Stimulated activated naive CD8-positive, alpha-beta T cell treated with anti-CD3 and anti-CD28 coated beads, Interleukin-15, Interleukin-2, amounts not matched to agents 100 ng/mL and 50 ng/mL, for 24 hours (primary cell): ENCODE measurements around the gene TUG1.
A peak's percentile ranks its signal among the peaks of the same experiment; 100 is the strongest.

Experiments
- H3K27ac Mint-ChIP-seq: one replicate; pipeline ENCODE4 v1.8.0; 2021; ENCODE audit warnings: mild to moderate bottlenecking, mixed read lengths
- H3K27me3 Mint-ChIP-seq: one replicate; pipeline ENCODE4 v1.8.0; 2021; ENCODE audit warnings: mixed read lengths
- H3K36me3 Mint-ChIP-seq: one replicate; pipeline ENCODE4 v1.8.0; 2021; ENCODE audit warnings: low read depth, mixed read lengths
- H3K4me1 Mint-ChIP-seq: one replicate; pipeline ENCODE4 v1.8.0; 2021; ENCODE audit warnings: low read depth, mixed read lengths
- H3K4me3 Mint-ChIP-seq: one replicate; pipeline ENCODE4 v1.8.0; 2021; ENCODE audit warnings: mild to moderate bottlenecking, mixed read lengths
- H3K9me3 Mint-ChIP-seq: one replicate; pipeline ENCODE4 v1.8.0; 2021; ENCODE audit warnings: mixed read lengths

TUG1 gene

DNA sequence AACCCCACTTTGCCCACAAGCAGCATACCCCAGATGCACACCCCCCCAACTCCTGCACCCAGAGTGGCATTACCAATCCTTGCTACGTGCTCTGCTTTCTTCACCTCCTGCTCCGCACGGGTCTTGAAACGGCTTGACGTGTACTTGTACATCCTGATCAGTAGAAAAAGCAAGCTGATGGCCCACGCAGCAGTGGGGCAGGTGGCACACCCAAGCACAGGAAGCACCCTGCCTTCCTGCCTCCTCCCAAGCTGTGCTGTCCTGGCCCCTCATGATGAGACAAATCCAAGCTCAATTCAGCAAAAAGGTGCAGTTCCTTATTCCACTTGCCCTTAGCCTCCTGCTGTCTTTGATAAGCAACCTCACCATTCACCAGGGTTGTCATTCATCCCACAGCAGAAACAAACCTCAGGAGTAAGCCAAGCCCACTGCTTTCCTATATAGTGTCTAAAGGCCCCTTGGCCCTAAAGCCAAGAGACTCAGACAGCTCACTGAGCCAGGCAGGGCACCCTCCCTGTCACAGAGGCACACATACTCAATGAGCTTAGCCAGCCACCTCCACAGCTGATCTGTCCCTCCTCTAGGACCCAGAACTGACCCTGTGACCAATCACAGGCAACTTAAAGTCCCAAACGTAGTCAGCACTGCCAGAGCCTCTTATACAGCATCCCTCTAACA, 28.2 kb upstream of the TUG1 start:
- Mint-ChIP-seq H3K4me1 (peaks cover 62% of the 10 kb centered on the region), H3K27me3 (no peaks in the 10 kb centered on the region), H3K4me3 (peak overlapping the region; percentile 35), H3K27ac (peak overlapping the region; percentile 82), H3K36me3 (peaks cover 82% of the 10 kb centered on the region), H3K9me3 (no peaks in the 10 kb centered on the region)

GRCh38 chr22:30941363-30941740, 27.7 kb upstream of the TUG1 start:
- Mint-ChIP-seq H3K4me1 (peaks cover 67% of the 10 kb centered on the region), H3K27ac (peak overlapping the region; percentile 82), H3K4me3 (peak overlapping the region; percentile 35), H3K36me3 (peaks cover 83% of the 10 kb centered on the region), H3K9me3 (no peaks in the 10 kb centered on the region), H3K27me3 (no peaks in the 10 kb centered on the region)

DNA sequence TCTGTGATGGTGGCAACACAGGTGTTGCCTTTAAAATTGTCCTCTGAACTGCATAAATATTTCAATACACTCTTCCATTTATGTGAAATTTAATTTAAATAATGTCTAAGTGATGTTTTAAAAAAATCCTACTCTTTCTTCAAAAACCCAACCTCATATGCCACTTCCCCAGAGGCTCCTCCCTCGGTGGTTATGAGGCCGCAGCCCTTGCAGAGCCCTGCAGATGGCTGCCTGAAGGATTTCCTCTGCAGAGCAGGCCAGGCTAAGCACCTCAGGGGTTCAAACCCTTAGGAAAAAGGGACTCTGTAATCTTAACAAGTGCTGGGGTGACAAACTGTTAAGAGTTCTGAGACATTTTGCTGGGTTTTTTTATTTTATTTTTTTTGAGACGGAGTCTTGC, 25.7 kb upstream of the TUG1 start:
- Mint-ChIP-seq H3K27me3 (no peaks in the 10 kb centered on the region), H3K9me3 (no peaks in the 10 kb centered on the region), H3K4me3 (no peak overlapping the region), H3K4me1 (peaks cover 68% of the 10 kb centered on the region), H3K36me3 (peaks cover 70% of the 10 kb centered on the region), H3K27ac (no peak overlapping the region)

DNA sequence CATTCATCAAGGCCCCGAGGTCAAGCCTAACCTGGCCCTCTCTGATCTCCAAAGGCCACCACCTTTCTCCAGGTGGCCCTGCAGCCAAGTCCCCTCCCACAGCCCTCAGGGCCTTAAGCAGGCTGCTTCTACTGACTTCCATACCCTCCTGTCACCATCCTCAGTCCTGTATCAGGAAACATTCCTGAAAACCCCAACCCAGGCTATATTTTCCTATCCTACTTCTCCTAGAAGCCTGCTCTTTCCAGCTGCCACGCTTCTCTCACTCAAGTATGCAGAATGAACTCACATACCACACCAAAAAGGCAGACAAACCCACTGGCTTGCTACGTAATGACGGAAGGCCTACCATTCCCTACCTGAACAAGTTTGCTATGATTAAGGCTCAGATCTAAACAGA, 24.1 kb upstream of the TUG1 start:
- Mint-ChIP-seq H3K9me3 (no peaks in the 10 kb centered on the region), H3K27ac (no peak overlapping the region), H3K4me1 (peaks cover 62% of the 10 kb centered on the region), H3K36me3 (peaks cover 57% of the 10 kb centered on the region), H3K27me3 (no peaks in the 10 kb centered on the region), H3K4me3 (no peak overlapping the region)

DNA sequence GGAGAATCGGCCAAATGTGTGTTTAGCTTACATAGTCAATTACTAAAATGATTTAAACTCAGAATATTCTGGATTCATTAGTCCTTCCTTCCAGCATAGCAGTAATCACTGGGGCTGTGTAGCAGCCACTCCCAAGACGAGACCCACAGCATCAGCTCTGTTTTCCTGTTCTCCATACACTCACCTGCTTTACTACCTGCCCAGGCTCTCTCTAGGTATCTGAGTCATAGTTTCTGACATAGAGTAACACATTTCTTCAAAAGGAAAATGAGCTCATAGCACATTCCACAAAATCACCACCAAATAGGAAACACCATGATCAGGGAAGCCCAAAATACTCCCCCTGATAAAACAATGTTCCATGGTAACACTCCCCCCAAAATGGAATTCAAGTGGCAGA, 23.4 kb upstream of the TUG1 start:
- Mint-ChIP-seq H3K9me3 (no peaks in the 10 kb centered on the region), H3K4me3 (no peak overlapping the region), H3K36me3 (peaks cover 57% of the 10 kb centered on the region), H3K27me3 (no peaks in the 10 kb centered on the region), H3K27ac (peak overlapping the region; percentile 34), H3K4me1 (peaks cover 55% of the 10 kb centered on the region)

- Mint-ChIP-seq H3K9me3 (no peaks in the 10 kb centered on the region), H3K27me3 (no peaks in the 10 kb centered on the region), H3K4me1 (peaks cover 51% of the 10 kb centered on the region), H3K4me3 (no peak overlapping the region), H3K27ac (peak overlapping the region; percentile 6), H3K36me3 (peaks cover 58% of the 10 kb centered on the region)
Measured at GRCh38 chr22:30946354-30946753, 22.7 kb upstream of the TUG1 start.

DNA sequence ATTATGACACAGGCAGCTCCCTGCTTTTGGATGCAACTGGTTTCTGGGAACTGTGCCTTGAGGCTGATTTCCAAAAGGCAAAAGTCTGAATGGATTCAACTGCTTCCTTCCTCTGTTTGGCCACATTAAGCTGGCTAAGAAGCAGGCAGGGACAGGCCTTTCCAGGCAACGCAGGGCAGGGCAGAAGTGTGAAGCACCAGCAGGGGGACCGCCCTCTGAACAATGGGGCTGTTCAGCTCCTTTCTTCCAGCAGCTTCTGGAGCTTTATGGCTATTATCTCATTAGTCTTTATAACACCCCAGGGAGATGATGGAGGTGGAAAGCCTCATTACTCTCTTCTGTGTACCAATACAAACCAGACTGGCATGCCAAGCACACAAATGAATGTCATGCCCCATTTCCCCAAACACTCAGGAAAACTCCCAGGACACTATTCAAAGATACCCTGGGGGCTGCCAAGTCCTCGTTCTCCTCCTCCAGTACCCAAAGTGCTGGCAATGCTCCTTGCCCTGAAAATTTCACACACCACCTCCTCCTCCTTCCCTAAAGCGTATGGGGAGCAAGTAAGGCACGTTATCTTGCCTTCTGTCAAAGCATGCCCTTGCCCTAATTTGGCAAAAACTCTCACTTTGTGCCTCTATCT, 21.8 kb upstream of the TUG1 start:
- Mint-ChIP-seq H3K27ac (no peak overlapping the region), H3K4me3 (no peak overlapping the region), H3K4me1 (peaks cover 50% of the 10 kb centered on the region)

GRCh38 chr22:30947816-30948454, 21.1 kb upstream of the TUG1 start:
- Mint-ChIP-seq H3K4me3 (no peak overlapping the region), H3K27me3 (no peaks in the 10 kb centered on the region), H3K9me3 (no peaks in the 10 kb centered on the region), H3K4me1 (peaks cover 51% of the 10 kb centered on the region), H3K27ac (no peak overlapping the region), H3K36me3 (peaks cover 67% of the 10 kb centered on the region)

More for the DNA sequence above, 21.8 kb upstream of the TUG1 start:
- Mint-ChIP-seq H3K9me3 (no peaks in the 10 kb centered on the region), H3K36me3 (peaks cover 61% of the 10 kb centered on the region), H3K27me3 (no peaks in the 10 kb centered on the region)

DNA sequence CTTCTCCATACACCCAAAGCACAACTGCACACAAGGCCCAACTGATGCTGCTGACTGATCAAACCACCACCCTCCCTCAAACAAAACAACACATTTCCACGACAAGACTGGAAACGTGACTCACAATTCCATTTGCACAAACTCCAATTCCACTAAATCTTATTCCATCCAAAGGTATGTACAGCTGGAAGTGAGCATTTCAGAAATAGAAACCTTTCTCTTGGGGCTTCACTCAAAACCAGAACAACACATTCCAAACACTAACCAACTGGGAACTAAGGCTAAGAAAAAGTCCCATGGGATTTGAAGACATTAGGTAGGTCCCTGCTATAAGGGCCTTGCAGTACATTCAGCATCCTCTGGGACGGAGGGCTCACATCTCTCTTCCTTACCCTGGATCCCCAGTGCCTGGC, 20.1 kb upstream of the TUG1 start:
- Mint-ChIP-seq H3K36me3 (peaks cover 68% of the 10 kb centered on the region), H3K4me3 (no peak overlapping the region), H3K27me3 (no peaks in the 10 kb centered on the region), H3K27ac (no peak overlapping the region), H3K4me1 (peaks cover 41% of the 10 kb centered on the region), H3K9me3 (no peaks in the 10 kb centered on the region)

DNA sequence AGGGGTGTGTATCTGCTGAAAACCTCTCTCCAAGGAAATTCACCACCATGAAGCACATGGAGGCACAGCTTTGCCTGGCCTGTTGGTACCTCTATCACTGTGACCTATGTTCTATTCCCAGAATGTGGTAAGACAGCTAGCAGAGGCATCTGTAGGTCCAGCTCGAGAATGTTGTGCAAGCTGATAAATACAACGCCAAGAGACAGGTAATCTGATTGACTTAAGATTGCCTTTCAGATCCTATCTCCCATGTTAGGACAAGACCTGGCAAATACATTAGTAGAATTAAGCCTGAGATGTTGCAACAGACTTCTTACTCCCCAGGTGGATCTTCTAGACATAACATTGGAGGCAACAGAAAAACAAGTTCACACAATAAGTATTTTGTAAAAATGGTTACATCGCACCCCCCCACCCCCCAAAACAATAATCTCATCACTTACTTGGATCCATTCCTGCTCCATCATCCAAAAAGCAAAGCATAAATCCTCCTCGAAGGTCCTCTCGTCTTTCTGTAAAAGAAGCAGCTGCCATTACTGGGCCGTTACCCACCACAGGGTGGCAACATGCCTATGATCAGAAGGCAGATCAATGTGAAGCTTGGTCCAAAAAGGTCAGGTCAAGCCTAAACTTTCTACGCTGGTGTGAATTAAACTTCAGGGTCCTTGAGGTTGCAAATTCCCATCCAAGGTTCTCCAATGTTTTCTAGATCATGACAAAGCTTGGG, 19.0 kb upstream of the TUG1 start:
- peaks cover 64% of the 10 kb centered on the region for H3K36me3 Mint-ChIP-seq
- H3K4me3 Mint-ChIP-seq: no peak overlapping the region
- no peak overlapping the region for H3K27ac Mint-ChIP-seq
- H3K4me1 Mint-ChIP-seq: peaks cover 36% of the 10 kb centered on the region
- H3K27me3 Mint-ChIP-seq: no peaks in the 10 kb centered on the region
- H3K9me3 Mint-ChIP-seq: no peaks in the 10 kb centered on the region

GRCh38 chr22:30953206-30953605, 15.9 kb upstream of the TUG1 start:
- no peaks in the 10 kb centered on the region for H3K27me3 Mint-ChIP-seq
- H3K4me3 Mint-ChIP-seq: no peak overlapping the region
- peaks cover 71% of the 10 kb centered on the region for H3K36me3 Mint-ChIP-seq
- no peak overlapping the region for H3K27ac Mint-ChIP-seq
- no peaks in the 10 kb centered on the region for H3K9me3 Mint-ChIP-seq
- H3K4me1 Mint-ChIP-seq: peaks cover 48% of the 10 kb centered on the region

DNA sequence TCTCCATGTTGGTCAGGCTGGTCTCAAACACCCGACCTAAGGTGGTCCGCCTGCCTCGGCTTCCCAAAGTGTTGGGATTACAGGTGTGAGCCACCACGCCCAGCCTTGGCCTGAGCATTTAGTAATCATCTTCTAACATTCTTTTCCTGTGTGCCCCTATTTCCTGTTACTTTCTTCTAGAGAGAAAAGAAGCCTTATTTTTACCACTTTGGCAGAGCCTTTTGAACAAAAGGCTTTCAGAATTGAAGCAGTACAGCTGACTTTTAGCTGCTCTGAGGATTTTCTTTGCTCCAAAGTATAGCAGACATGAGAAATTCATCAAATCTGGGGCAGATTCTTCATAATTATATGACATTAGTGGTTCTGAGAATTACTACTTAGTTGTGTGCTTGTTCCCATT, 13.9 kb upstream of the TUG1 start:
- Mint-ChIP-seq H3K27me3 (no peaks in the 10 kb centered on the region), H3K36me3 (peaks cover 69% of the 10 kb centered on the region), H3K4me3 (no peak overlapping the region), H3K4me1 (peaks cover 44% of the 10 kb centered on the region), H3K27ac (no peak overlapping the region), H3K9me3 (no peaks in the 10 kb centered on the region)

GRCh38 chr22:30964858-30965257, 4.2 kb upstream of the TUG1 start:
- H3K36me3 Mint-ChIP-seq: peaks cover 48% of the 10 kb centered on the region
- no peak overlapping the region for H3K27ac Mint-ChIP-seq
- no peaks in the 10 kb centered on the region for H3K27me3 Mint-ChIP-seq
- H3K9me3 Mint-ChIP-seq: peaks cover 12% of the 10 kb centered on the region
- H3K4me1 Mint-ChIP-seq: peaks cover 40% of the 10 kb centered on the region
- no peak overlapping the region for H3K4me3 Mint-ChIP-seq

GRCh38 chr22:30968015-30968923, 796 bp upstream of the TUG1 start, which contains the start of gene MORC2:
Gene MORC2, minus strand, starts transcription at chr22:30968774. Its CDS starts 885 bp downstream, at chr22:30967889.
- Mint-ChIP-seq H3K27me3 (no peaks in the 10 kb centered on the region), H3K4me3 (peak within 1 kb of the TSS; percentile 89), H3K36me3 (peaks cover 77% of the 10 kb centered on the region), H3K27ac (peak within 1 kb of the TSS; percentile 96), H3K4me1 (peaks cover 62% of the 10 kb centered on the region), H3K9me3 (peaks cover 37% of the 10 kb centered on the region)
